IMR-90 (cell line): ENCODE data around the gene PRRG2. TPM values are rescaled to one million over a fixed set of nuclear protein-coding genes. Genes with fewer than 3 reads are reported as not detected.

Experiments used
- ATAC-seq: fragments of 200-7000 bp; cut with Tn5 transposase; 2 replicates; pipeline ENCODE4 v1.9.1; 2020; ENCODE audit warnings: low read depth, mild to moderate bottlenecking, moderate library complexity
- BruUV-seq: library from RNA; stranded (reverse); fragments of 400-500 nt; replicated peaks from 2 replicates; lab custom pipeline; 2021; lab: Mats Ljungman, UMichigan
- CTCF ChIA-PET: fragments of 300-600 bp; formaldehyde crosslinking; extraction: SDS; loops from one replicate; lab custom pipeline; 2021; ENCODE audit warnings: antibody characterized with exemption; lab: Yijun Ruan, JAX
- POLR2A ChIA-PET: fragments of 300-600 bp; sonication (Branson Sonifier 250); formaldehyde crosslinking; loops from one replicate; lab custom pipeline; 2022; ENCODE audit warnings: antibody characterized with exemption; ENCODE audit not compliant: unreplicated experiment; lab: Charles Lee
- DNase-seq: peaks from one replicate; pipeline ENCODE4 v3.0.0; 2013
- H2AFZ ChIP-seq: replicated peaks from 2 replicates; pipeline ENCODE3; 2013; ENCODE audit warnings: low read length, mild to moderate bottlenecking; ENCODE audit not compliant: poor library complexity
- H2AK5ac ChIP-seq: 2 replicates; pipeline ENCODE4 v1.6.1; 2013; ENCODE audit warnings: low read depth, low read length, inconsistent platforms
- H2AK9ac ChIP-seq: replicated peaks from 2 replicates; pipeline ENCODE3; 2013; ENCODE audit warnings: mild to moderate bottlenecking, low read depth, low read length, moderate library complexity; ENCODE audit not compliant: poor library complexity
- H2BK120ac ChIP-seq: 2 replicates; pipeline ENCODE4 v1.6.1; 2013; ENCODE audit warnings: low read depth, low read length, inconsistent platforms
- H2BK15ac ChIP-seq: 3 replicates; pipeline ENCODE4 v1.6.1; 2013; ENCODE audit warnings: low read depth, low read length, inconsistent platforms
- H2BK20ac ChIP-seq: 2 replicates; pipeline ENCODE4 v1.6.1; 2013; ENCODE audit warnings: low read depth, mild to moderate bottlenecking, inconsistent platforms, low read length, moderate library complexity
- H2BK5ac ChIP-seq: 2 replicates; pipeline ENCODE4 v1.6.1; 2013; ENCODE audit warnings: mild to moderate bottlenecking, low read depth, low read length, inconsistent platforms; ENCODE audit not compliant: poor library complexity, severe bottlenecking
- H3K14ac ChIP-seq: replicated peaks from 2 replicates; pipeline ENCODE4 v1.6.1; 2013; ENCODE audit warnings: low read depth, low read length, inconsistent platforms
- H3K18ac ChIP-seq: 2 replicates; pipeline ENCODE4 v1.6.1; 2013; ENCODE audit warnings: low read depth, low read length, control low read depth
- H3K23ac ChIP-seq: 2 replicates; pipeline ENCODE4 v1.6.1; 2013; ENCODE audit warnings: low read depth, low read length, inconsistent platforms
- H3K27ac ChIP-seq: 2 replicates; pipeline ENCODE4 v1.5.1; 2013; ENCODE audit warnings: mild to moderate bottlenecking, control low read depth, low read length; ENCODE audit not compliant: insufficient read depth
- H3K27me3 ChIP-seq: 2 replicates; pipeline ENCODE4 v1.6.1; 2013; ENCODE audit warnings: low read length; ENCODE audit not compliant: control insufficient read depth, insufficient read depth
- H3K36me3 ChIP-seq: 2 replicates; pipeline ENCODE4 v1.6.1; 2013; ENCODE audit warnings: low read length, mixed read lengths; ENCODE audit not compliant: control insufficient read depth, insufficient read depth
- H3K4ac ChIP-seq: 2 replicates; pipeline ENCODE4 v1.6.1; 2013; ENCODE audit warnings: low read depth, low read length, inconsistent platforms
- H3K4me1 ChIP-seq: 2 replicates; pipeline ENCODE4 v1.6.1; 2013; ENCODE audit warnings: low read length, mixed read lengths; ENCODE audit not compliant: control insufficient read depth, insufficient read depth
- H3K4me2 ChIP-seq: 2 replicates; pipeline ENCODE4 v1.6.1; 2013; ENCODE audit warnings: low read depth, mild to moderate bottlenecking, control low read depth, low read length, moderate library complexity
- H3K4me3 ChIP-seq: 2 replicates; pipeline ENCODE4 v1.5.1; 2013; ENCODE audit warnings: low read depth, mild to moderate bottlenecking, control low read depth, low read length, moderate library complexity; ENCODE audit not compliant: insufficient read depth
- H3K56ac ChIP-seq: 2 replicates; pipeline ENCODE4 v1.6.1; 2013; ENCODE audit warnings: low read length, inconsistent platforms; ENCODE audit not compliant: insufficient read depth; ENCODE audit errors: extremely low read depth
- H3K79me1 ChIP-seq, 2 experiments: 2 replicates each; pipeline ENCODE4 v1.6.1; 2013; ENCODE audit warnings: low read length in 2 of 2, inconsistent platforms in 1 of 2, low read depth in 1 of 2
- H3K9ac ChIP-seq: 2 replicates; pipeline ENCODE4 v1.6.1; 2013; ENCODE audit warnings: low read depth, low read length, control low read depth
- H3K9me1 ChIP-seq: 2 replicates; pipeline ENCODE4 v1.6.1; 2013; ENCODE audit warnings: low read length, inconsistent platforms; ENCODE audit not compliant: insufficient read depth
- H3K9me3 ChIP-seq: 2 replicates; pipeline ENCODE4 v1.6.1; 2013; ENCODE audit warnings: low read length; ENCODE audit not compliant: control insufficient read depth, insufficient read depth
- H4K20me1 ChIP-seq: 2 replicates; pipeline ENCODE4 v1.6.1; 2013; ENCODE audit warnings: low read length, inconsistent platforms; ENCODE audit not compliant: insufficient read depth
- H4K5ac ChIP-seq: 2 replicates; pipeline ENCODE4 v1.6.1; 2013; ENCODE audit warnings: mild to moderate bottlenecking, low read depth, low read length, control low read depth
- H4K8ac ChIP-seq, 2 experiments: 2 replicates each; pipeline ENCODE4 v1.6.1; 2013; ENCODE audit warnings: low read depth in 2 of 2, low read length in 2 of 2, control low read depth in 1 of 2, inconsistent platforms in 1 of 2
- H4K91ac ChIP-seq: 2 replicates; pipeline ENCODE4 v1.6.1; 2013; ENCODE audit warnings: low read depth, low read length, inconsistent platforms; ENCODE audit not compliant: insufficient read depth
- BHLHE40 ChIP-seq: fragments of 150-350 bp; IDR thresholded peaks from 2 replicates; pipeline ENCODE4 v1.6.1; 2016; ENCODE audit warnings: mild to moderate bottlenecking, low read depth, low read length
- CEBPB ChIP-seq: IDR thresholded peaks from 2 replicates; pipeline ENCODE4 v1.6.1; 2012; ENCODE audit warnings: low read depth, low read length, improper control_type of control experiment
- CHD1 ChIP-seq: IDR thresholded peaks from 2 replicates; pipeline ENCODE4 v1.6.1; 2012; ENCODE audit warnings: low read depth, low read length, improper control_type of control experiment
- ELK1 ChIP-seq: fragments of 150-350 bp; IDR thresholded peaks from 2 replicates; pipeline ENCODE4 v1.6.1; 2016; ENCODE audit warnings: low read depth, mild to moderate bottlenecking, low read length, moderate library complexity, borderline replicate concordance
- FOS ChIP-seq: fragments of 150-350 bp; IDR thresholded peaks from 2 replicates; pipeline ENCODE4 v1.6.1; 2016; ENCODE audit warnings: low read depth, low read length
- MAFK ChIP-seq: IDR thresholded peaks from 2 replicates; pipeline ENCODE4 v1.6.1; 2012; ENCODE audit warnings: low read depth, low read length, improper control_type of control experiment
- MAZ ChIP-seq: IDR thresholded peaks from 2 replicates; pipeline ENCODE4 v1.6.1; 2012; ENCODE audit warnings: low read depth, mild to moderate bottlenecking, low read length, improper control_type of control experiment, moderate library complexity, borderline replicate concordance
- MXI1 ChIP-seq: IDR thresholded peaks from 2 replicates; pipeline ENCODE4 v1.6.1; 2012; ENCODE audit warnings: low read depth, mild to moderate bottlenecking, low read length, moderate library complexity, borderline replicate concordance
- NFE2L2 ChIP-seq: fragments of 150-350 bp; IDR thresholded peaks from 2 replicates; pipeline ENCODE4 v1.6.1; 2016; ENCODE audit warnings: low read depth, mild to moderate bottlenecking, low read length
- POLR2A ChIP-seq: IDR thresholded peaks from 2 replicates; pipeline ENCODE4 v1.6.1; 2012; ENCODE audit warnings: mild to moderate bottlenecking, low read depth, low read length
- RAD21 ChIP-seq: IDR thresholded peaks from 2 replicates; pipeline ENCODE4 v1.6.1; 2012; ENCODE audit warnings: low read length, improper control_type of control experiment
- RCOR1 ChIP-seq: IDR thresholded peaks from 2 replicates; pipeline ENCODE4 v1.6.1; 2012; ENCODE audit warnings: mild to moderate bottlenecking, low read length, improper control_type of control experiment; ENCODE audit not compliant: insufficient replicate concordance
- RFX5 ChIP-seq: IDR thresholded peaks from 2 replicates; pipeline ENCODE4 v1.8.0; 2012; ENCODE audit warnings: low read depth, mild to moderate bottlenecking, low read length, moderate library complexity
- SMC3 ChIP-seq: fragments of 150-350 bp; IDR thresholded peaks from 2 replicates; pipeline ENCODE4 v1.6.1; 2016; ENCODE audit warnings: low read depth, mild to moderate bottlenecking, antibody characterized with exemption, low read length, moderate library complexity
- USF2 ChIP-seq: fragments of 150-350 bp; IDR thresholded peaks from 2 replicates; pipeline ENCODE4 v1.6.1; 2017; ENCODE audit warnings: mild to moderate bottlenecking, antibody characterized with exemption, low read length, low read depth
- WGBS, 2 experiments: methylation state at CpG; one replicate each; pipeline versions ENCODE4 v1.1.5 to v1.1.7; 2013; ENCODE audit warnings: missing lambda C conversion rate in 2 of 2; ENCODE audit not compliant: insufficient read length in 1 of 2; ENCODE audit errors: extremely low coverage in 2 of 2; 5-methylcytosine and 5-hydroxymethylcytosine counted together
- dilution Hi-C: fragments of 300-500 bp; cut with HindIII; formaldehyde crosslinking; loops from one replicate; pipeline ENCODE4 v1.14.3; 2018; ENCODE audit warnings: low sequenced_read_pairs; ENCODE audit not compliant: unreplicated experiment
- in situ Hi-C: fragments of 300-500 bp; cut with MboI; formaldehyde crosslinking; loops from 3 replicates; pipeline ENCODE4 v1.14.3; 2019; ENCODE audit warnings: low sequenced_read_pairs, inconsistent platforms, mixed read lengths
- intact Hi-C: fragments of 100-400 bp; cut with micrococcal nuclease; formaldehyde crosslinking; loops from 2 replicates; pipeline ENCODE4 v1.10.0; 2022
- polyA plus RNA-seq, 3 experiments: library from polyadenylated mRNA; depleted of rRNA; stranded (reverse); fragments of >200 nt; gene quantifications; 2 replicates each; pipeline ENCODE4 v1.2.3, GENCODE V29; 2012; ENCODE audit warnings: low replicate concordance in 1 of 3
- total RNA-seq: library from RNA; depleted of rRNA; stranded (reverse); fragments of >200 nt; gene quantifications from 2 replicates; pipeline ENCODE4 v1.2.3, GENCODE V29; 2012

The PRRG2 gene
- total and polyA plus RNA-seq, 2 of the 4 experiments (the other 2 are of a cell fraction), result 0.14 to 0.54 TPM

- H2BK15ac ChIP-seq, result no peak overlapping the region
- intact Hi-C loops (no loop called here), in situ Hi-C loops (loop anchor here (25.0 kb wide), 1 partner anchor 294 kb away; no protein-coding TSS in a partner anchor), dilution Hi-C loops (no loop called here)
- H2BK20ac ChIP-seq, result no peak overlapping the region
- DNase-seq (no peak), ATAC-seq (no peak)
- no peak overlapping the region for H4K91ac ChIP-seq
- H2AK9ac ChIP-seq, result peak overlapping the region; percentile 78
- 0 out of 2 replicates have a peak, but pooled peaks cover 6% of the 10 kb centered on the region for H3K9me1 ChIP-seq
- H2BK5ac ChIP-seq, result no peak overlapping the region
- H3K18ac ChIP-seq, result no peak overlapping the region
- no peak overlapping the region for H3K9ac ChIP-seq
- H2BK120ac ChIP-seq, result no peak overlapping the region
- no peak overlapping the region for H3K4me2 ChIP-seq
- WGBS, 2 experiments, result 83% methylated on average over 34 of the region's 66 CpGs; no CpG with 5 or more reads in 1 of the 2 experiments
- peaks cover 20% of the 10 kb centered on the region for H4K20me1 ChIP-seq
- no peaks in the 10 kb centered on the region for H3K27me3 ChIP-seq
- H3K56ac ChIP-seq, result no peak overlapping the region
- H3K23ac ChIP-seq, result no peak overlapping the region
- H2AK5ac ChIP-seq, result no peak overlapping the region
- TF ChIP-seq NFE2L2, result no peak
- TF ChIP-seq MAFK, result no peak
- no peak for TF ChIP-seq FOS
- no peak for TF ChIP-seq SMC3
- TF ChIP-seq USF2, result no peak
- TF ChIP-seq ELK1, result no peak
- no peak for TF ChIP-seq MXI1
- TF ChIP-seq MAZ, result no peak
- no peak for TF ChIP-seq CEBPB
- TF ChIP-seq POLR2A, result no peak
- TF ChIP-seq RCOR1, result no peak
- TF ChIP-seq CHD1, result no peak
- no peak for TF ChIP-seq RAD21
- TF ChIP-seq BHLHE40, result no peak
- TF ChIP-seq RFX5, result no peak
- H3K14ac ChIP-seq, result no peak overlapping the region
- peak overlapping the region; percentile 43 for H2AFZ ChIP-seq
- CTCF ChIA-PET, result no interaction called here
- H3K4ac ChIP-seq, result no peak overlapping the region
- H3K27ac ChIP-seq, result no peak overlapping the region
- BruUV-seq, result no TSS peak
- H3K9me3 ChIP-seq, result no peaks in the 10 kb centered on the region
- H3K79me1 ChIP-seq, result peaks cover 16 to 21% of the 10 kb centered on the region in 2 experiments
- no peak overlapping the region for H3K4me3 ChIP-seq
- no peaks in the 10 kb centered on the region for H3K4me1 ChIP-seq
- H4K8ac ChIP-seq, result no peak overlapping the region
- POLR2A ChIA-PET, result no interaction called here
- peaks cover 57% of the 10 kb centered on the region for H3K36me3 ChIP-seq
- no peak overlapping the region for H4K5ac ChIP-seq
These were observed 24.4 kb upstream of the PRRG2 start for GRCh38 chr19:49556412-49557398.
